ENCODE measurements around the gene SMIM31.

The SMIM31 gene

DNA sequence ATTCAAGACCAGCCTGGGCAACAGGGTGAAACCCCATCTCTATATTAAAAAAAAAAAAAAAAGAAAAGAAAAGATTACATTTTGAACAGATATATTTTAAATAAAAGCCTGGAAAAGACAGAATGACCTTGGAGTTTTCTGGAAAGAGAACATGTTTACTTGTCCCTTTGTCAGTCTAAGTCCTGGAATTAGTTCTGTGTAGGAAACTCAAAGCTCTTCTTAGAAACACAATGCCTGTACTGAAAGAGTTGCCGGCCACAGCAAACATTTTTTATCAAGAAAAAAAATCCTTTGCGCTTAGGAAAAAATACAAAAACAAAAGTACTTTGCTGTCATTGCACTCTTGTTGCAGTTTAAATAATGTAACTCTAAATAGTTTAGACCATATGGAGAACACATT lies 59.6 kb downstream of the SMIM31 start:
- H3K36me3 ChIP-seq (ENCODE audit: control insufficient read depth, insufficient read depth, low read length): no peaks in the 10 kb centered on the region
- no peak for DNase-seq
- H3K27me3 ChIP-seq (replicated peaks; ENCODE audit: control insufficient read depth, insufficient read depth, low read length, poor library complexity, severe bottlenecking): no peaks in the 10 kb centered on the region
- H3K9me3 ChIP-seq (ENCODE audit: control insufficient read depth, low read length): no peaks in the 10 kb centered on the region
- H3K27ac ChIP-seq (ENCODE audit: insufficient read depth, low read length, poor library complexity, severe bottlenecking): no peak overlapping the region
- H3K4me1 ChIP-seq (ENCODE audit: control insufficient read depth, insufficient read depth, low read length, poor library complexity, severe bottlenecking): no peaks in the 10 kb centered on the region
- H3K4me3 ChIP-seq (ENCODE audit: insufficient read depth, low read depth, low read length, poor library complexity, severe bottlenecking): no peak overlapping the region

DNA sequence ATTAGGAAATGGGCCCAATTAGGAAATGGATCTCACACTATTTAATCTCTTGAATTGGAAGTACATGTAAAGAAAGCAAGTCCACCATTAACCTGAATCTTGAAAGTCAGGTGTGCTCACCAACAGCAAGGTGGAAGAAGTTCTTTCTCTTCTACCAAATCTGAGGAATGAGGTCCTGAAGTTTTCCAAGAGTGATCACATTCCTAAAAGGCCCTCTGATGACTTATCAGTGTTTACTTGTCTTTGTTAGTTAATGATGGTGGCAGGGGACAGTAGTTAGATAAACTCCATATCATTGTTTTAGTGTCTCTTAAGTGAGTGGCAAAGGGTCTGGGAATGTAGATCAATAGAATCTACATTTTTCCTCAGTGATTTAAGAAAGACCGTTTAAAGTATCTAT lies 61.8 kb downstream of the SMIM31 start:
- H3K27me3 ChIP-seq (replicated peaks; ENCODE audit: control insufficient read depth, insufficient read depth, low read length, poor library complexity, severe bottlenecking): no peaks in the 10 kb centered on the region
- no peaks in the 10 kb centered on the region for H3K9me3 ChIP-seq (ENCODE audit: control insufficient read depth, low read length)
- no peak overlapping the region for H3K27ac ChIP-seq (ENCODE audit: insufficient read depth, low read length, poor library complexity, severe bottlenecking)
- no peak overlapping the region for H3K4me3 ChIP-seq (ENCODE audit: insufficient read depth, low read depth, low read length, poor library complexity, severe bottlenecking)
- DNase-seq: no peak
- H3K4me1 ChIP-seq (ENCODE audit: control insufficient read depth, insufficient read depth, low read length, poor library complexity, severe bottlenecking): no peaks in the 10 kb centered on the region
- no peaks in the 10 kb centered on the region for H3K36me3 ChIP-seq (ENCODE audit: control insufficient read depth, insufficient read depth, low read length)

DNA sequence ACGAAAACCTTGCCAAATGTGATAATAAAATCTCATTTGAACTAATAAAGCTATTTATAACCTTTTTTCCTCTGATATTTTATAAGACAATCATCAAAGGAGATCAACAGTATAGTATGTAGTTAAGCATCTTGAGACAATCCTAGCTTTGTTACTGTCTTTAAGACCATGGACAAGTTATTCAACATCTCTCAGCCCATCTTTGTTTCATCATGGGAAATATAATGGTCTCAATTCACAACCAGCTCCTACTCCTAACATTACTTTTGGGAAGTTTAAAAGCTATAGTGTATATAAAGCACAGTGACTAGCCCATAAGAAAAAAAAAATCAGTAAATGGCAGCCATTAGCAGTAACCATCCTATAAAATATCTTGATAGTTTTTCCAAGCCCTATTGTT lies 65.4 kb downstream of the SMIM31 start:
- Histone ChIP-seq H3K4me3 (ENCODE audit: insufficient read depth, low read depth, low read length, poor library complexity, severe bottlenecking) (no peak overlapping the region), H3K9me3 (ENCODE audit: control insufficient read depth, low read length) (no peaks in the 10 kb centered on the region), H3K36me3 (ENCODE audit: control insufficient read depth, insufficient read depth, low read length) (no peaks in the 10 kb centered on the region), H3K27ac (ENCODE audit: insufficient read depth, low read length, poor library complexity, severe bottlenecking) (no peak overlapping the region), H3K4me1 (ENCODE audit: control insufficient read depth, insufficient read depth, low read length, poor library complexity, severe bottlenecking) (no peaks in the 10 kb centered on the region), H3K27me3 (replicated peaks; ENCODE audit: control insufficient read depth, insufficient read depth, low read length, poor library complexity, severe bottlenecking) (peaks cover 2% of the 10 kb centered on the region)
- DNase-seq: no peak

DNA sequence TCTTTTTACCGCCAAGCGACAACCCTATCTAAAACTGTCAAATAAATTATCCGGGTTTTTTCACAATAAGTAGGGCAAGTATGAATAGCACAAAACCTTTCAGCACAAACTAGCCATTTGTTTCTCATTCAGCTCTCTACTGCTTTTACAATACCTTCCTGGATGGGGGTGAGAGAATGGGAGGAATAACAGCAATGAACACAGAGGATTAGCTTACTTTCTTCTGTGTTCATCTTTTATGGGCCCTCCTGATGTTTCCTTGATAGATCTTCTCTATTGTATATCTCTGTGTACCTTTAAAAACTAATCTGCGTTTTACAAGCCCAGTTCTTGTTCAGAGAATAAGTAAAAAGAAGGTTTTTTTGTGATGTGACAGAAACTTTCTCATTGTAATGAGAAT lies 67.8 kb downstream of the SMIM31 start:
- H3K4me3 ChIP-seq (ENCODE audit: insufficient read depth, low read depth, low read length, poor library complexity, severe bottlenecking): no peak overlapping the region
- peaks cover 2% of the 10 kb centered on the region for H3K27me3 ChIP-seq (replicated peaks; ENCODE audit: control insufficient read depth, insufficient read depth, low read length, poor library complexity, severe bottlenecking)
- no peaks in the 10 kb centered on the region for H3K36me3 ChIP-seq (ENCODE audit: control insufficient read depth, insufficient read depth, low read length)
- no peak for DNase-seq
- no peak overlapping the region for H3K27ac ChIP-seq (ENCODE audit: insufficient read depth, low read length, poor library complexity, severe bottlenecking)
- no peaks in the 10 kb centered on the region for H3K4me1 ChIP-seq (ENCODE audit: control insufficient read depth, insufficient read depth, low read length, poor library complexity, severe bottlenecking)
- H3K9me3 ChIP-seq (ENCODE audit: control insufficient read depth, low read length): no peaks in the 10 kb centered on the region

DNA sequence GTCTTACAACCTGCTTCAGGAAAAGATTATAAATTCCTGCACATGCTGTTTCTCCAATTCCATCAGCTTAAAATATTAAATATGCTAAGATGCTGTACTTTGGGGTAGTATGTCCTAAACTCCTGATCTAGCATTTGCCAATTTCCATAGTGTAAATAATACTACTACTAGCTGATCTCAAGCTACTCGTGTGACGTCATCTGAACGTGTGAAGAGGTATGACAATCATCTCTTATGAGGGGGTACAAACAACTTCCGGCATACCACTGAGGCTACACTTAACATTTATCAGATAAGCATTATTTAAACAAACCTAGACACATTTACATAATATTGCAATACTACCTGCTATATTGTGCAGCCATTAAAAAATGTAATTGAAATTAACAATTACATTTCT lies 70.7 kb downstream of the SMIM31 start:
- Histone ChIP-seq H3K9me3 (ENCODE audit: control insufficient read depth, low read length) (no peaks in the 10 kb centered on the region), H3K27ac (ENCODE audit: insufficient read depth, low read length, poor library complexity, severe bottlenecking) (no peak overlapping the region), H3K4me3 (ENCODE audit: insufficient read depth, low read depth, low read length, poor library complexity, severe bottlenecking) (no peak overlapping the region), H3K36me3 (ENCODE audit: control insufficient read depth, insufficient read depth, low read length) (no peaks in the 10 kb centered on the region), H3K4me1 (ENCODE audit: control insufficient read depth, insufficient read depth, low read length, poor library complexity, severe bottlenecking) (no peaks in the 10 kb centered on the region), H3K27me3 (replicated peaks; ENCODE audit: control insufficient read depth, insufficient read depth, low read length, poor library complexity, severe bottlenecking) (peaks cover 2% of the 10 kb centered on the region)
- no peak for DNase-seq

DNA sequence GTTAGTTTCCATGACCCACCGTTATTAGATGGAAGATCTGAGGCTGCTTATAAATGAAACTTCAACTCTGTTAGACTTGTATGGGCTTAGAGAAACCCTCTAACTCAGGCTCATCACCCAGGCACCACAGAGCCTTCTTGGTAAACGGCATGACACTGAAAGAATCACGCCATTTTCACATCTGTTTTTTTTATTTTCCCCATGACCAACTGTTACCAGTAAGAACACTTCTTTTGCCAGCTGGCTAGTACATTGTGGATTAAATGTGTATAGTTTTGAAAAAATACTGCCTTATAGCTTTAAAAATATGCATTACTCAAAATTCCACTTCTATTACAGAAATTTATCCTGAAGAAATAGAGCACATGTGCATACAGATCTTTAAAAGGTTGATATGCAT lies 75.0 kb downstream of the SMIM31 start:
- H3K27me3 ChIP-seq (replicated peaks; ENCODE audit: control insufficient read depth, insufficient read depth, low read length, poor library complexity, severe bottlenecking): no peaks in the 10 kb centered on the region
- no peak overlapping the region for H3K4me3 ChIP-seq (ENCODE audit: insufficient read depth, low read depth, low read length, poor library complexity, severe bottlenecking)
- H3K9me3 ChIP-seq (ENCODE audit: control insufficient read depth, low read length): no peaks in the 10 kb centered on the region
- no peak overlapping the region for H3K27ac ChIP-seq (ENCODE audit: insufficient read depth, low read length, poor library complexity, severe bottlenecking)
- H3K4me1 ChIP-seq (ENCODE audit: control insufficient read depth, insufficient read depth, low read length, poor library complexity, severe bottlenecking): no peaks in the 10 kb centered on the region
- DNase-seq: no peak
- no peaks in the 10 kb centered on the region for H3K36me3 ChIP-seq (ENCODE audit: control insufficient read depth, insufficient read depth, low read length)

DNA sequence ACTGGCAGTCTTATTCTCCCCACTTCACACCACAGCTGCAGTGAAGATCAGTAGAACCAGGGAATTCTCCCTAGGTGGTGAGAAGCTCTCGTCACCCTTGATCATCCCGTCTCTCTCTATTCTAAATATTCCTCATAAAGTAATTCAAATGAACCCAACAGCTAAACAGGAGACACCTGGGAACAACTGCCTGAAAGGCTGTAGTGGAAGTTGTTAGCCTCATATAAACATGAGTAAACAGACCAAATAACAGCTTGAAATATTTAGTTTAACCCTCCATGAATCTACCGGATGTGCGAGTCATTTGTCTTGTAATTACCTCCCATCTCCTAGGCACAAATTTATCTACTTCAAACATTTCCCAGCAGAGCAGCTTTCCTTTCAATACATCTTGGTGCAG lies 92.6 kb downstream of the SMIM31 start:
- H3K9me3 ChIP-seq (ENCODE audit: control insufficient read depth, low read length): no peaks in the 10 kb centered on the region
- H3K27me3 ChIP-seq (replicated peaks; ENCODE audit: control insufficient read depth, insufficient read depth, low read length, poor library complexity, severe bottlenecking): no peaks in the 10 kb centered on the region
- H3K4me3 ChIP-seq (ENCODE audit: insufficient read depth, low read depth, low read length, poor library complexity, severe bottlenecking): no peak overlapping the region
- H3K27ac ChIP-seq (ENCODE audit: insufficient read depth, low read length, poor library complexity, severe bottlenecking): no peak overlapping the region
- no peak for DNase-seq
- H3K36me3 ChIP-seq (ENCODE audit: control insufficient read depth, insufficient read depth, low read length): no peaks in the 10 kb centered on the region
- H3K4me1 ChIP-seq (ENCODE audit: control insufficient read depth, insufficient read depth, low read length, poor library complexity, severe bottlenecking): no peaks in the 10 kb centered on the region

DNA sequence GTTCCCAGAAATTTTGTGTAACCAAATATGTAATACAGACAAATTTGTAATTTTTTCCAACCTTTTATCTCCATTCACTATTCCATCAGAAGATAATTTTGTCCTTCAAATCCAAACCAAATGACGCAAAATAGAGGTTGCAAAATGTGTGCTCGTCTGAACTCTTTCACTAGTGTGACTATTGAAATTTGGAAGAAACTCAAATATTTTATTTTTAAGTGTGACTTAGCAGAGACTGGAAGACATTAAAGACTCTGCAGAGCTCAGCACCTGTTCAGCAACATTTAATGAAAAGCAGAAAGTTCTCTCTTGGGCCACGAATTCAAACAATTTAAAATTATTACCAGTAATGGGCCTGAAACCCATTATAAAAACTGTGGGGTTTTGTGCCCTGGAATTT lies 93.1 kb downstream of the SMIM31 start:
- no peak for DNase-seq
- H3K4me1 ChIP-seq (ENCODE audit: control insufficient read depth, insufficient read depth, low read length, poor library complexity, severe bottlenecking): no peaks in the 10 kb centered on the region
- no peak overlapping the region for H3K27ac ChIP-seq (ENCODE audit: insufficient read depth, low read length, poor library complexity, severe bottlenecking)
- H3K4me3 ChIP-seq (ENCODE audit: insufficient read depth, low read depth, low read length, poor library complexity, severe bottlenecking): no peak overlapping the region
- H3K27me3 ChIP-seq (replicated peaks; ENCODE audit: control insufficient read depth, insufficient read depth, low read length, poor library complexity, severe bottlenecking): no peaks in the 10 kb centered on the region
- H3K9me3 ChIP-seq (ENCODE audit: control insufficient read depth, low read length): no peaks in the 10 kb centered on the region
- H3K36me3 ChIP-seq (ENCODE audit: control insufficient read depth, insufficient read depth, low read length): no peaks in the 10 kb centered on the region

DNA sequence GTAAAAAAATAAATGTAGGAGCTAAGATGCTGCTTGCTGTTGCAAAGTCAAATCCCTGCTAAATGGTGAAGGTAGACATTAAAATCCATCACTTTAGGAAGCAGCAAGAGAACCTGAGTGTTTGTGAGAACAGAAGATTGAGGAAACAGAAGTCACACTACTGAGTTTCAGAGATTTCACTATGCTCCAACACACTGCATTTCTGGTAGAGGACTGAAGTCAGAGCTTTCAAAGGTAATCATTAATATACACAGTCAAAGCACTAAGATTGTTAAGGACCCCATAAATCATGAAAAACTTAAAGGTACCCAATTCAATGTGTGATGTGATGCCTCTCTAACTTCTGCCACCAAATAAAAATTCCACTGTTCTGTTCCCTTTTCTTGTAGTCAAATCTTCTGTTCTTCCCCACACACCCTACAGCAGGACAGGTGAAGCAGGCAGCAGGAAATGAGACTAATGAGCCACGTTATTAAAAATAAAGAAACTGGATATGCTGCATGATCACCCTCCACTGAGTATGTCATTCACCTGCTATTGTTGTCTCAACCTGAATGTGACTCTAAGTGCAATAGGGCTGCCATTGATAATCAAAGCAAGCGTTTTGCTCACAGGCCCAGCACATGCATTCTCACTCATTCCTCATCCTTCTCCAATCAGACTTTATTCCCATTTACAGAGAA lies 94.2 kb downstream of the SMIM31 start:
- Histone ChIP-seq H3K36me3 (ENCODE audit: control insufficient read depth, insufficient read depth, low read length) (no peaks in the 10 kb centered on the region), H3K27me3 (replicated peaks; ENCODE audit: control insufficient read depth, insufficient read depth, low read length, poor library complexity, severe bottlenecking) (no peaks in the 10 kb centered on the region), H3K4me3 (ENCODE audit: insufficient read depth, low read depth, low read length, poor library complexity, severe bottlenecking) (no peak overlapping the region), H3K27ac (ENCODE audit: insufficient read depth, low read length, poor library complexity, severe bottlenecking) (no peak overlapping the region), H3K9me3 (ENCODE audit: control insufficient read depth, low read length) (no peaks in the 10 kb centered on the region), H3K4me1 (ENCODE audit: control insufficient read depth, insufficient read depth, low read length, poor library complexity, severe bottlenecking) (no peaks in the 10 kb centered on the region)
- DNase-seq: no peak

Measured in effector memory CD4-positive, alpha-beta T cell (primary cell).